ENCODE measurements around the gene BSG.

- no peak for TF ChIP-seq CBFB (CRISPR knock-in tag; IDR thresholded peaks at IDR 0.05; ENCODE audit: low read depth)
- no peak for TF ChIP-seq MAX (CRISPR knock-in tag; IDR thresholded peaks at IDR 0.05)
- TF ChIP-seq TCF7 (CRISPR knock-in tag; IDR thresholded peaks at IDR 0.05; ENCODE audit: low read depth) = no peak
- no peak for TF ChIP-seq ATF3 (CRISPR knock-in tag; conservative IDR thresholded peaks at IDR 0.05)
- TF ChIP-seq ESRRA (CRISPR knock-in tag; IDR thresholded peaks at IDR 0.05; ENCODE audit: borderline replicate concordance) = no peak
- TF ChIP-seq JUN (CRISPR knock-in tag; IDR thresholded peaks at IDR 0.05) = no peak
- TF ChIP-seq, protein P1, sequence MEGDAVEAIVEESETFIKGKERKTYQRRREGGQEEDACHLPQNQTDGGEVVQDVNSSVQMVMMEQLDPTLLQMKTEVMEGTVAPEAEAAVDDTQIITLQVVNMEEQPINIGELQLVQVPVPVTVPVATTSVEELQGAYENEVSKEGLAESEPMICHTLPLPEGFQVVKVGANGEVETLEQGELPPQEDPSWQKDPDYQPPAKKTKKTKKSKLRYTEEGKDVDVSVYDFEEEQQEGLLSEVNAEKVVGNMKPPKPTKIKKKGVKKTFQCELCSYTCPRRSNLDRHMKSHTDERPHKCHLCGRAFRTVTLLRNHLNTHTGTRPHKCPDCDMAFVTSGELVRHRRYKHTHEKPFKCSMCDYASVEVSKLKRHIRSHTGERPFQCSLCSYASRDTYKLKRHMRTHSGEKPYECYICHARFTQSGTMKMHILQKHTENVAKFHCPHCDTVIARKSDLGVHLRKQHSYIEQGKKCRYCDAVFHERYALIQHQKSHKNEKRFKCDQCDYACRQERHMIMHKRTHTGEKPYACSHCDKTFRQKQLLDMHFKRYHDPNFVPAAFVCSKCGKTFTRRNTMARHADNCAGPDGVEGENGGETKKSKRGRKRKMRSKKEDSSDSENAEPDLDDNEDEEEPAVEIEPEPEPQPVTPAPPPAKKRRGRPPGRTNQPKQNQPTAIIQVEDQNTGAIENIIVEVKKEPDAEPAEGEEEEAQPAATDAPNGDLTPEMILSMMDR (IDR thresholded peaks at IDR 0.05) = no peak
Measured at GRCh38 chr19:525857-526419, 46.5 kb upstream of the BSG start.

Data from WTC11 (cell line).